K562 (cell line): ENCODE measurements around the gene APELA.

ENCODE experiments used
- CBX1 ChIP-seq: sonication (generic); IDR thresholded peaks from 2 replicates; pipeline ENCODE4 v1.6.1; 2016; ENCODE audit warnings: antibody characterized with exemption, low read depth, mild to moderate bottlenecking
- CEBPB ChIP-seq: fragments of 450-650 bp; IDR thresholded peaks from 2 replicates; pipeline ENCODE4 v1.6.1; 2016; ENCODE audit warnings: missing genetic modification characterization, missing compliant biosample characterization
- KDM4B ChIP-seq, 2 experiments: fragments of 450-650 bp in 1 of 2; sonication (generic) in 1 of 2; IDR thresholded peaks; 2 replicates each; pipeline ENCODE4 v1.6.1; 2016 to 2017; ENCODE audit warnings: borderline replicate concordance in 2 of 2, antibody characterized with exemption in 1 of 2, low read depth in 1 of 2, mild to moderate bottlenecking in 1 of 2
- PCBP1 ChIP-seq: fragments of 200-400 bp; formaldehyde crosslinking; IDR thresholded peaks from 2 replicates; pipeline ENCODE4 v1.6.1; 2018; ENCODE audit warnings: mild to moderate bottlenecking, low read depth, low read length; ENCODE audit not compliant: poor library complexity, severe bottlenecking
- POLR2A ChIP-seq: fragments of 450-650 bp; conservative IDR thresholded peaks from 2 replicates; pipeline ENCODE4 v1.6.1; 2016
- POLR2AphosphoS2 ChIP-seq: IDR thresholded peaks from 2 replicates; pipeline ENCODE4 v1.6.1; 2012; ENCODE audit warnings: low read length, improper control_type of control experiment
- RB1 ChIP-seq: fragments of 450-650 bp; IDR thresholded peaks from 2 replicates; pipeline ENCODE4 v1.6.1; 2017; ENCODE audit warnings: low read depth, mild to moderate bottlenecking
- SMARCE1 ChIP-seq: fragments of 450-650 bp; IDR thresholded peaks from 2 replicates; pipeline ENCODE4 v1.7.1; 2016; ENCODE audit warnings: mild to moderate bottlenecking
- SP2 ChIP-seq: IDR thresholded peaks from 2 replicates; pipeline ENCODE4 v1.6.1; 2011; ENCODE audit warnings: mild to moderate bottlenecking, low read depth, low read length, moderate library complexity; ENCODE audit not compliant: poor library complexity, severe bottlenecking; ENCODE audit errors: extremely low read depth
- TEAD2 ChIP-seq: fragments of 450-650 bp; IDR thresholded peaks from 2 replicates; pipeline ENCODE4 v1.6.1; 2016; ENCODE audit warnings: missing genetic modification characterization, control low read depth, missing compliant biosample characterization
- ZBTB26 ChIP-seq: fragments of 450-650 bp; formaldehyde crosslinking; IDR thresholded peaks from 2 replicates; pipeline ENCODE4 v1.4.0; 2022; ENCODE audit warnings: missing genetic modification characterization
- ZNF133 ChIP-seq: fragments of 250-450 bp; sonication (Bioruptor Pico); IDR thresholded peaks from 2 replicates; pipeline ENCODE4 v1.4.0; 2020; ENCODE audit warnings: mild to moderate bottlenecking
- ZNF316 ChIP-seq: fragments of 450-650 bp; IDR thresholded peaks from 2 replicates; pipeline ENCODE4 v1.6.1; 2016
- TF ChIP-seq, protein P1 (sequence below): fragments of 250-450 bp; sonication (Bioruptor Pico); IDR thresholded peaks from 2 replicates; pipeline ENCODE4 v1.9.0; 2021; ENCODE audit warnings: mild to moderate bottlenecking, inconsistent platforms

DNA sequence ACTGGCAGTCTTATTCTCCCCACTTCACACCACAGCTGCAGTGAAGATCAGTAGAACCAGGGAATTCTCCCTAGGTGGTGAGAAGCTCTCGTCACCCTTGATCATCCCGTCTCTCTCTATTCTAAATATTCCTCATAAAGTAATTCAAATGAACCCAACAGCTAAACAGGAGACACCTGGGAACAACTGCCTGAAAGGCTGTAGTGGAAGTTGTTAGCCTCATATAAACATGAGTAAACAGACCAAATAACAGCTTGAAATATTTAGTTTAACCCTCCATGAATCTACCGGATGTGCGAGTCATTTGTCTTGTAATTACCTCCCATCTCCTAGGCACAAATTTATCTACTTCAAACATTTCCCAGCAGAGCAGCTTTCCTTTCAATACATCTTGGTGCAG lies 30.4 kb upstream of the APELA start:
- no peak for TF ChIP-seq PCBP1
- TF ChIP-seq SMARCE1: no peak
- TF ChIP-seq SP2: no peak
- TF ChIP-seq KDM4B (IDR thresholded peaks at IDR 0.05; ENCODE audit: borderline replicate concordance in 2 of 2, low read depth in 1 of 2): no peak
- no peak for TF ChIP-seq TEAD2 (tag)
- TF ChIP-seq POLR2AphosphoS2: no peak
- no peak for TF ChIP-seq ZNF133 (CRISPR knock-in tag)
- no peak for TF ChIP-seq CBX1
- no peak for TF ChIP-seq RB1
- TF ChIP-seq, protein P1, sequence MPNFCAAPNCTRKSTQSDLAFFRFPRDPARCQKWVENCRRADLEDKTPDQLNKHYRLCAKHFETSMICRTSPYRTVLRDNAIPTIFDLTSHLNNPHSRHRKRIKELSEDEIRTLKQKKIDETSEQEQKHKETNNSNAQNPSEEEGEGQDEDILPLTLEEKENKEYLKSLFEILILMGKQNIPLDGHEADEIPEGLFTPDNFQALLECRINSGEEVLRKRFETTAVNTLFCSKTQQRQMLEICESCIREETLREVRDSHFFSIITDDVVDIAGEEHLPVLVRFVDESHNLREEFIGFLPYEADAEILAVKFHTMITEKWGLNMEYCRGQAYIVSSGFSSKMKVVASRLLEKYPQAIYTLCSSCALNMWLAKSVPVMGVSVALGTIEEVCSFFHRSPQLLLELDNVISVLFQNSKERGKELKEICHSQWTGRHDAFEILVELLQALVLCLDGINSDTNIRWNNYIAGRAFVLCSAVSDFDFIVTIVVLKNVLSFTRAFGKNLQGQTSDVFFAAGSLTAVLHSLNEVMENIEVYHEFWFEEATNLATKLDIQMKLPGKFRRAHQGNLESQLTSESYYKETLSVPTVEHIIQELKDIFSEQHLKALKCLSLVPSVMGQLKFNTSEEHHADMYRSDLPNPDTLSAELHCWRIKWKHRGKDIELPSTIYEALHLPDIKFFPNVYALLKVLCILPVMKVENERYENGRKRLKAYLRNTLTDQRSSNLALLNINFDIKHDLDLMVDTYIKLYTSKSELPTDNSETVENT: no peak
- no peak for TF ChIP-seq CEBPB (tag)
- no peak for TF ChIP-seq POLR2A
- TF ChIP-seq ZNF316: no peak
- no peak for TF ChIP-seq ZBTB26
